GM21786 (cell line): Measurements from ENCODE around the gene SLC7A5.

Experiments
- ATAC-seq: cut with Tn5 transposase; IDR thresholded peaks from one replicate; pipeline ENCODE4 v1.9.1; 2021; ENCODE audit not compliant: unreplicated experiment

The SLC7A5 gene

DNA sequence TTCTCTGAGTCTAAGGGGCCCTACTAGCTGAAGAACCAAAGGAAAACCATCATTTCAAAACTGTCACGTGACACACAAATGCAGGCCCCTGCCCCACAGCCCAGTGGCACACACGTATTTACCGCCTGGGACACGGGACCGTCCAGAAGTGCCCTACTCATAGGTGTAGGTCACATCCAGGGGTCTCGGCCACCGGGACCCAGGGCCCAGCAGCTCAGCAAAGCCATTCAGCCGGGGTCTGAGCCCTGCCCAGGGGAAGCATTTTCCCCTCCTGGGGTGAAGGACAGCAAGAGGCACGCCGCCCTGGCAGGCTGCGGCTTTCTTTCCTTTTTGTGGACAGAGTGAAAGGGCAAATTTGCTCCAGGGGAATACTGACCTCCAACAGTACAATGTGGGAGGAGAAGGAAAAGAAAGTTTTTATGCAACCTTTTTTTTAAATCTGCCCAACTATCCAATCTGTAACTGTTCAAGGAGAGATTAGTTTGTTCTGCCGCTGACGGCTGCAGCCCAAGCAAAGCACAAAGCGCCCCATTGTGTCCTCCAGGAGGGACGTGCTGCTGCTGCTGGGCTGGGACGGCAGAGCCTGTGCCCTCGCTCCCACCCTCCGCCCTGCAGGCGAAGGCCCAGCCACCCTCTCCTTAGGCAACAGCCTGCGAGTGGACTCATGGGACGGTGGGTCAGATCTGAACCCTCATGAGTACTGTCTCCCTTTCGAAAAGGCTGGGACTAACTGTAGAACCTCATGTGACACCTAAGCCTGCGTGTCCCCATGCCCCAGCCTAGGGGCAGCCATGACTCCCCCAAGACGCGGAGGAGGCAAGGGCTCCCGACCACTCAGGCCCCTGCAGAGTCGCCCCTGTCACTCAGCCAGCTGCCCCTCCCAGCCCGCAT, 21.3 kb downstream of the SLC7A5 start:
- no peak for ATAC-seq

DNA sequence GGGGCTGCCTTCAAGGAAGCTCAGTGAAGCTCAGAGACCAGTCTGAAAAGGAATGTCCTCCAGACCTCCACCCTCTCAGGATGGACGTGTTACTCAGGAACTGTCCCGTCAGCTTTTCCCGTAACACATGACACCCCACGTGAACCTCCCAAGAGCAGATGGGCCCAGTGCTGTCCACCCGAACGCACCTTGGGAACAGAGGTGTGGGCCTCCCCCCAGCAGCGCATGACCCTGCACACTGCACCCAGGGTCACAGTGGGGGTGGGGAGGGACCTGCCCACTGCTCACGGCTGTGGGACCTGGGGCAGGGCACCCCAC, 21.9 kb downstream of the SLC7A5 start:
- ATAC-seq, result no peak

- ATAC-seq, result no peak
Observed at GRCh38 chr16:87846705-87847466, 22.4 kb downstream of the SLC7A5 start.

DNA sequence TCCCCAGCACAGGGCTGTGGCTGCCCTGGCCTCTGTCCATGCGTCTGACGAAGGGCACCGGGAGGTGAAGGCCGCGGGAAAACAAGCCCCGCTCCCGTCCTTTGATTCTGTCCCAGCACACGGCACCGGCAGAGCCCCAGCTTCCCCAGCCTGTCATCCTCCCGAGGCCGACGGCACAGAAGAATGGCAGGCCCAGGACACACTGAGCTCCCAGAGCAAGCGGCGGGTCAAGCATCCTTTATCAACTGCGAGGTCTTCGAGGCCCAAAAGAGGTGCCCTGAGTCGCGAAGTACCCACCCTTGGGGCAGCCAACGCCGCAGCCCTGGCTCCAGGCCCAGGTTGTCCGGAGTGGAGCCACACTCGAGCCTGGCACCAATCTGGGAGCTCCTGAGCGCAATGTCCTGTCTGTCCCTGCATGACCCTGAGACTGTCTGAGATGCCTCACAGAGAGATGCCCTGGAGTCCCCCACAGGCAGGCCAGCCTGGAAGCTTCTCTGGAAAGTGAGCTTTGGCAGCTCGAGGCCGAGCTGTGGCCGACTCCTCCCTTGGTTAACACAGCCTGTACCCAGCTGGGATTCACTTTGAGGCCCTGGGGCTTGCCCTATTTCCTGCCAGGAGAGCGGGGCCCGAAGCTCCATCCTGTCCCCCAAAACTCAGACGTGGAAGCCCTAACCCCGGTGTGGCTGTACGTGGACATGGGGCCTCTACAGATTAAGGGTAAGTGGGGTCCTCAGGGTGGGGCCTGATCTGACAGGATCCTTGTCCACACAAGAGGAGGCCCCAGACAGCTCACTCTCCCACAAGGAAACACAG, 23.3 kb downstream of the SLC7A5 start:
- no peak for ATAC-seq

DNA sequence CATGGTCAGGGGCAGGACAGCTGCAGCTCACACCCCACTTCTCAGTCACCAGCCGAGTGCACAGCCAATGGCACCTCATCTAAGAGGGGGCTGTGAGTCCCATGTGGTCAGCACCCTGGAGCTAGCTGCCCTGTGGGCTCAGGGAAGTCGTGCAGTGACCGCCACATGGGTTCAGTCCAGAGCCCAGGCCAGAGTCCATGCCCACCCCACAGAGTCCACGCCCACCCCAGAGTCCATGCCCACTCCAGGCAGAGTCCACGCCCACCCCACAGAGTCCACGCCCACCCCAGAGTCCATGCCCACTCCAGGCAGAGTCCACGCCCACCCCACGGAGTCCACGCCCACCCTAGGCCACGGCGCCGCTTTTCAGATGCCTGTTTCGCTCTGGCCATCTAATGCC, 24.1 kb downstream of the SLC7A5 start:
- ATAC-seq, result no peak

DNA sequence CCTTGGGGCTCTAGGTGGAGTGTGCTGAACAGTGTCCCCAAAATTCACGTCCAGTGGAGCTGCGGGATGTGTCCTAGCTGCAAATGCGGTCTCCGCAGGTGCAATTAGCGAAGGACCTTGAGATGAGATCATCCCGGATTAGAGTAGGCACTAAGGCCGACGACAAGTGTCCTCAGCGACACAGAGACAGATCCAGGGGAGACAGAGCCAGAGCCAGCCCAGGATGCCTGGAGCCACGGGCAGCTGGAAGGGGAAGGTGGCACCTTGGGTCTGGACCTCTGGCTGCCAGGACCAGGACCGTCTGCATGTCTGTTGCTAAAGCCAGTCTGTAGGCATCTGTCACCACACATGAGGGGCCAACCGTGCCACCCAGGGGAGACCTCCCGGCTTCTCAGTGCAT, 24.5 kb downstream of the SLC7A5 start:
- no peak for ATAC-seq

GRCh38 chr16:87844120-87844733, 25.1 kb downstream of the SLC7A5 start:
- no peak for ATAC-seq

DNA sequence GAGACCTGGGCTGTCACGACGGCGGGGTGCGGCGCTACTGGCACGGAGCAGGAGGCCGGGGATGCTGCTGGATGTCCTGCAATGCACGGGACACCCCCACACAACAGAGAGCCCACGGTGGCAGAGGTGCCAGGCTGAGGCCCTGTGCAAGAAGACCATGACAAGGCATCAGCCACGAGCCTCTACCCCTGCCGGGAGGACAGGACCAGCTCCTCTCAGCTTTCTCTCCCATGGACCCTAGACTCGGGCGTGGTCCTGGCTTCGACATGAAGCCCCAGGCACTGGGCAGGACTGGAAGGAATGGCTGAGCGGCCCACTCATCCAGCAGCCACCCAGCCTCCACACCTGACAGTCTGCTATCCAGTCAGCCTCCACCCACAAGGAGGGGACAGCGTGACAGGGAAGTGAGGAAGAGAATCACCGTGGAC, 25.6 kb downstream of the SLC7A5 start:
- ATAC-seq, result no peak

DNA sequence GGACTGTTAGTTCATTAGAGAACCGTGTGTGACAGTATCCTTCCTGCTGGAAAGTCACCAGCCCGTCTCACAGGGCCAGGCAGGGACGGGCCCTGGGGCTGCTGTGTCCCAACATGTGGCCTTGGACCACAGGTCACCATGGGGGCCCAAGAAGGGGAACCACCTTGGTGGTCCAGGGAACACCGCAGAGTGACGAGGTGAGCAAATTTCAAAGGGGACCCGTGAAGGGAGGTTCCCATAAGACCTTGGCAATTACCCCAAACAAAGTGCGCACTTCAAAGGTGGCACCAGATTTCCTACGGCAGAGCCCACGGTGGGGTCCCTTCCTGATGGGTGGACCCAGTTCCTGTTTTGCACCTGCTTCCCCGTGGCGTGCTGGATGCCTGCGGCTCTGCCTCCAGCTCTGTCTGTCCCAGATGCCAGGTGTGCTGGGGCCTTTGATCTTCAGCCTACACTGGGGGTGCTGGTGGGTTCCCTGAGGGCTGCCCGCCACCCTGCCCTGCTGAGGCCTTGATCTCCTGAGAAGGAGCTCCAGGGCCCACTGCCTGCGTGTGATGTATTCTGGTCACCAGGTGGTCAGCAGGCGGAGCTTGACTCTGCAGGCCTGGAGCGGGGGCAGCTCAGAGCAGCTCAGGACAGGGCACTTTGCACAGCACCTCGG, 27.0 kb downstream of the SLC7A5 start:
- no peak for ATAC-seq

- ATAC-seq, result no peak
Observed at GRCh38 chr16:87841340-87842208, 27.7 kb downstream of the SLC7A5 start.

- no peak for ATAC-seq
Observed at GRCh38 chr16:87840271-87840978, 28.9 kb downstream of the SLC7A5 start.

GRCh38 chr16:87839542-87840270, 29.6 kb downstream of the SLC7A5 start:
- ATAC-seq, result no peak

- no peak for ATAC-seq
Observed at GRCh38 chr16:87838643-87839541, 30.4 kb downstream of the SLC7A5 start.

DNA sequence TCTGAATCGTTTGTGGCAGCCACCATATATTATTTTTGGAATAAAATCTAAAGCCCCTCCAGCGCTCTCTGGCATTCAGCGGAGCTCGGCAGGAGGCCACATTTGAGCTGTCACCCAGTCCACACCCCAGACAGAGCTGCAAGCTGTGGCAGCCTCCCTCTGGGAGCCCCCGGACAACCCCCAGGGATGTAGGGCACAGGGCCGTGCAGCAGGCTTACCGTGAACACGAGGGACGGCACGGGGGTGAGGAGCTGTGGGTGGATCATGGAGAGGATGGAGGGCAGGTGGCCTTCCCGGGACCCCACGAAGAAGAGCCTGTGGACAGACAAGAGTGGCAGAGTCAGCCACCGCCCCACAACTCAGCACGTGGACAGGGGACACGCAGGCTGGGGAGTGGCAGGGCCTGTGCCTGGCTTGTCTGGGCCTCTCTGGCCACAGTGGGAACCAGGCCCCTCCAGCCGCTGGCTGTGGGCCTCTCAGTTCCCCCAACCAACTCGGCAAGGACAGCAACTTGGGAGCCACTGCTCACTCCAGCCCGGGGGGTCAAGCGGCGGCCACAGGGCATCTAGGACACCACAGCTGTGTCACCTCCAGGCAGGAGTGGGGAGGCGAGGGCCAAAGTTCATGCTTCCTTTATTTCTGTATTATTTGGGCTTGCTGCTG, 31.5 kb downstream of the SLC7A5 start:
- ATAC-seq, result no peak

GRCh38 chr16:87836844-87837581, 32.3 kb downstream of the SLC7A5 start:
- no peak for ATAC-seq

DNA sequence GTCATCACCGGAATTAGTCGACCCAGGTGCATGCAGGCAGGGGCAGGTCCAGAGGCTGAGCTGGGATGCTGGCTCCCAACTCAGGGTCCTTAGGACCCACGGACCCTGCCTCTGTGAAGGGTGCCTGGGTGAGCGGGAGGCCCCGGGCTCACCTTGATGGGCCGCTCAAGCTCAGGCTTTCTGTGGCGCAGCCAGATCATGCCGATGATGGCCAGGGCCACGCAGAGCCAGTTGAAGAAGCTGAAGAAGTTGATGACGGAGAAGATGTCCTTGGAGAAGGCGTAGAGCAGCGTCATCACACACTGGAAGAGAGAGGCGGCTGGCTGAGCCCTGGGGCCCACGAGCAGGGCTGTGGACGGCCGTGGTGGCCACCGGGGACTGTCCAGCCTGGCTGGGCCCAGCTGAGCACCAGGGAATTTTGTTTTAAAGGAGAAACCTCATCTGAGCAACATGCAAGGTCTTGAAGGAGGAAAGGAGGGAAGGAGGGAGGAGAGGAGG, 32.9 kb downstream of the SLC7A5 start:
- ATAC-seq, result no peak
